ENCODE results near the gene BAG2.

BAG2 gene

GRCh38 chr6:57135885-57136284, 36.2 kb upstream of the BAG2 start:
- Histone ChIP-seq H3K27ac (no peak overlapping the region), H3K9me3 (no peaks in the 10 kb centered on the region), H3K4me3 (no peak overlapping the region), H3K36me3 (peaks cover 18 to 29% (median 21%) of the 10 kb centered on the region in 3 donors), H3K4me1 (peaks cover 0 to 6% (median 3%) of the 10 kb centered on the region in 4 donors), H3K27me3 (no peaks in the 10 kb centered on the region)
- TF ChIP-seq CTCF (IDR thresholded peaks at IDR 0.05): no peak
- intact Hi-C loops (cut with DNase I; ENCODE audit: low total_unique reads): no loop called here
- DNase-seq: no peak

- Histone ChIP-seq H3K27ac (no peak overlapping the region), H3K4me1 (no peaks in the 10 kb centered on the region), H3K9me3 (no peaks in the 10 kb centered on the region), H3K36me3 (peaks cover 26 to 42% (median 30%) of the 10 kb centered on the region in 3 donors), H3K27me3 (no peaks in the 10 kb centered on the region), H3K4me3 (no peak overlapping the region)
- DNase-seq: no peak
- intact Hi-C loops (cut with DNase I; ENCODE audit: low total_unique reads): no loop called here
- TF ChIP-seq CTCF (IDR thresholded peaks at IDR 0.05): no peak
Observed at GRCh38 chr6:57137350-57137749, 34.8 kb upstream of the BAG2 start.

- DNase-seq: no peak
- Histone ChIP-seq H3K36me3 (peaks cover 30 to 47% (median 34%) of the 10 kb centered on the region in 3 donors), H3K27ac (no peak overlapping the region)
Observed at GRCh38 chr6:57138026-57138425, 34.1 kb upstream of the BAG2 start.

GRCh38 chr6:57141451-57142177, 30.5 kb upstream of the BAG2 start:
- H3K36me3 ChIP-seq: peaks cover 20 to 52% (median 30%) of the 10 kb centered on the region in 3 donors
- no peak for TF ChIP-seq CTCF (IDR thresholded peaks at IDR 0.05)
- H3K4me3 ChIP-seq: no peak overlapping the region
- no peaks in the 10 kb centered on the region for H3K27me3 ChIP-seq
- no peak overlapping the region for H3K27ac ChIP-seq
- intact Hi-C loops (cut with DNase I; ENCODE audit: low total_unique reads): no loop called here
- no peak for DNase-seq
- H3K4me1 ChIP-seq: no peaks in the 10 kb centered on the region
- no peaks in the 10 kb centered on the region for H3K9me3 ChIP-seq

More at GRCh38 chr6:57138026-57138425, 34.1 kb upstream of the BAG2 start:
- Histone ChIP-seq H3K4me1 (no peaks in the 10 kb centered on the region), H3K9me3 (no peaks in the 10 kb centered on the region), H3K4me3 (no peak overlapping the region), H3K27me3 (no peaks in the 10 kb centered on the region)
- intact Hi-C loops (cut with DNase I; ENCODE audit: low total_unique reads): no loop called here
- TF ChIP-seq CTCF (IDR thresholded peaks at IDR 0.05): no peak

GRCh38 chr6:57142178-57142525, 30.0 kb upstream of the BAG2 start:
- Histone ChIP-seq H3K9me3 (no peaks in the 10 kb centered on the region), H3K27me3 (no peaks in the 10 kb centered on the region), H3K27ac (no peak overlapping the region), H3K36me3 (peaks cover 20 to 53% (median 31%) of the 10 kb centered on the region in 3 donors), H3K4me1 (no peaks in the 10 kb centered on the region), H3K4me3 (no peak overlapping the region)
- no peak for DNase-seq
- no peak for TF ChIP-seq CTCF (IDR thresholded peaks at IDR 0.05)
- intact Hi-C loops (cut with DNase I; ENCODE audit: low total_unique reads): no loop called here

Measured in tibial artery (tissue), 4 donors.